HepG2 (cell line): ENCODE results near the gene SMTNL1. TPM values are rescaled to one million over a fixed set of nuclear protein-coding genes. Genes with fewer than 3 reads are reported as not detected.

Experiments used
- ATF7 ChIP-seq, 2 experiments: fragments of 450-650 bp in 1 of 2; sonication (generic) in 1 of 2; formaldehyde crosslinking in 1 of 2; IDR thresholded peaks; 2 replicates each; pipeline versions ENCODE4 v1.4.0 to v1.6.1; 2016 to 2020; ENCODE audit warnings: antibody characterized with exemption in 1 of 2, mild to moderate bottlenecking in 1 of 2, missing genetic modification reagents in 1 of 2
- HNF4G ChIP-seq, 2 experiments: sonication (generic) in 1 of 2; formaldehyde crosslinking in 1 of 2; IDR thresholded peaks; 2 replicates each; pipeline versions ENCODE4 v1.4.0 to v1.6.1; 2011 to 2020; ENCODE audit warnings: borderline replicate concordance in 2 of 2, low read depth in 2 of 2, mild to moderate bottlenecking in 2 of 2, low read length in 1 of 2, missing genetic modification reagents in 1 of 2, moderate library complexity in 1 of 2
- KMT2B ChIP-seq: IDR thresholded peaks from 2 replicates; pipeline ENCODE4 v1.6.1; 2016; ENCODE audit warnings: missing genetic modification reagents, missing compliant biosample characterization
- LCORL ChIP-seq, 2 experiments: fragments of 450-650 bp in 1 of 2; sonication (generic) in 1 of 2; formaldehyde crosslinking in 1 of 2; IDR thresholded peaks; 2 replicates each; pipeline versions ENCODE4 v1.5.0 to v1.6.1; 2017 to 2020; ENCODE audit warnings: antibody characterized with exemption in 1 of 2, missing genetic modification reagents in 1 of 2
- NAIF1 ChIP-seq: sonication (generic); formaldehyde crosslinking; IDR thresholded peaks from 2 replicates; pipeline ENCODE4 v1.5.0; 2020; ENCODE audit warnings: mild to moderate bottlenecking, missing genetic modification reagents, borderline replicate concordance
- POGZ ChIP-seq: sonication (generic); formaldehyde crosslinking; IDR thresholded peaks from 2 replicates; pipeline ENCODE4 v1.4.0; 2020; ENCODE audit warnings: mild to moderate bottlenecking, missing genetic modification reagents
- POLR2G ChIP-seq: fragments of 200-400 bp; formaldehyde crosslinking; IDR thresholded peaks from 2 replicates; pipeline ENCODE4 v1.6.1; 2018; ENCODE audit warnings: mild to moderate bottlenecking, low read depth, low read length, moderate library complexity
- SMAD1 ChIP-seq: sonication (generic); formaldehyde crosslinking; IDR thresholded peaks from 2 replicates; pipeline ENCODE4 v1.4.0; 2020; ENCODE audit warnings: missing genetic modification reagents, low read depth, mild to moderate bottlenecking, borderline replicate concordance
- ZHX1 ChIP-seq: sonication (generic); formaldehyde crosslinking; IDR thresholded peaks from 2 replicates; pipeline ENCODE4 v1.8.1; 2022; ENCODE audit warnings: low read depth, mild to moderate bottlenecking, missing genetic modification reagents
- ZNF382 ChIP-seq: sonication (generic); formaldehyde crosslinking; IDR thresholded peaks from 2 replicates; pipeline ENCODE4 v1.5.0; 2020; ENCODE audit warnings: missing genetic modification reagents, mild to moderate bottlenecking, borderline replicate concordance
- ZNF574 ChIP-seq: sonication (generic); formaldehyde crosslinking; IDR thresholded peaks from 2 replicates; pipeline ENCODE4 v1.4.0; 2020; ENCODE audit warnings: missing genetic modification reagents
- ZNF674 ChIP-seq: sonication (generic); formaldehyde crosslinking; IDR thresholded peaks from 2 replicates; pipeline ENCODE4 v1.5.0; 2020; ENCODE audit warnings: low read depth, mild to moderate bottlenecking, missing genetic modification reagents
- polyA plus RNA-seq, 8 experiments: library from polyadenylated mRNA; depleted of rRNA in 3 of 8; stranded (reverse) in 7 of 8; unstranded in 1 of 8; fragments of >200 nt; fragmentation: Illumina TruSeq in 4 of 8; extraction: Trizol in 4 of 8; gene quantifications; 2 replicates each; pipeline versions ENCODE4 v1.2.1 to v1.2.3, GENCODE V29; 2011 to 2016; ENCODE audit warnings: low read depth in 4 of 8, missing spikeins in 1 of 8, mixed read lengths in 1 of 8; ENCODE audit not compliant: insufficient read depth in 1 of 8
- total RNA-seq, 5 experiments: library from RNA; depleted of rRNA; stranded (reverse); fragments of >200 nt; fragmentation: Illumina TruSeq; extraction: Trizol; gene quantifications; 2 replicates each; pipeline ENCODE4 v1.2.3, GENCODE V29; 2016; ENCODE audit warnings: low read depth in 1 of 5
- TF ChIP-seq, protein P1 (sequence below): sonication (generic); formaldehyde crosslinking; IDR thresholded peaks from 2 replicates; pipeline ENCODE4 v1.4.0; 2020; ENCODE audit warnings: mild to moderate bottlenecking, missing genetic modification reagents, borderline replicate concordance
- TF ChIP-seq, protein P2 (sequence below): sonication (generic); formaldehyde crosslinking; IDR thresholded peaks from 2 replicates; pipeline ENCODE4 v1.9.0; 2021; ENCODE audit warnings: missing genetic modification reagents, borderline replicate concordance

Gene SMTNL1
- total and polyA plus RNA-seq, 2 of the 13 experiments (the other 11 are each of a cell fraction or from before 2014, with no cell fraction given), result 0.04 TPM; not detected in 1

GRCh38 chr11:57515332-57516060 lies 21.9 kb upstream of the SMTNL1 start, which contains the start of gene SLC43A1 (continued):
- peak; percentile 71 for TF ChIP-seq ZNF574 (CRISPR knock-in tag)
- no peak; the same call in 1 of the 2 replicates for TF ChIP-seq ZNF674
- no peak for TF ChIP-seq HNF4G (IDR thresholded peaks at IDR 0.05; ENCODE audit: borderline replicate concordance, low read depth, low read length)
- TF ChIP-seq HNF4G (CRISPR knock-in tag; IDR thresholded peaks at IDR 0.05; ENCODE audit: borderline replicate concordance, low read depth), result no peak
- TF ChIP-seq POGZ, result peak; percentile 42; the same call in 1 of the 2 replicates
- TF ChIP-seq ATF7 (IDR thresholded peaks at IDR 0.05), result no peak
- no peak for TF ChIP-seq ATF7 (CRISPR knock-in tag; IDR thresholded peaks at IDR 0.05)
- peak; percentile 59; the same call in 1 of the 2 replicates for TF ChIP-seq KMT2B (CRISPR knock-in tag)
- TF ChIP-seq, protein P1, sequence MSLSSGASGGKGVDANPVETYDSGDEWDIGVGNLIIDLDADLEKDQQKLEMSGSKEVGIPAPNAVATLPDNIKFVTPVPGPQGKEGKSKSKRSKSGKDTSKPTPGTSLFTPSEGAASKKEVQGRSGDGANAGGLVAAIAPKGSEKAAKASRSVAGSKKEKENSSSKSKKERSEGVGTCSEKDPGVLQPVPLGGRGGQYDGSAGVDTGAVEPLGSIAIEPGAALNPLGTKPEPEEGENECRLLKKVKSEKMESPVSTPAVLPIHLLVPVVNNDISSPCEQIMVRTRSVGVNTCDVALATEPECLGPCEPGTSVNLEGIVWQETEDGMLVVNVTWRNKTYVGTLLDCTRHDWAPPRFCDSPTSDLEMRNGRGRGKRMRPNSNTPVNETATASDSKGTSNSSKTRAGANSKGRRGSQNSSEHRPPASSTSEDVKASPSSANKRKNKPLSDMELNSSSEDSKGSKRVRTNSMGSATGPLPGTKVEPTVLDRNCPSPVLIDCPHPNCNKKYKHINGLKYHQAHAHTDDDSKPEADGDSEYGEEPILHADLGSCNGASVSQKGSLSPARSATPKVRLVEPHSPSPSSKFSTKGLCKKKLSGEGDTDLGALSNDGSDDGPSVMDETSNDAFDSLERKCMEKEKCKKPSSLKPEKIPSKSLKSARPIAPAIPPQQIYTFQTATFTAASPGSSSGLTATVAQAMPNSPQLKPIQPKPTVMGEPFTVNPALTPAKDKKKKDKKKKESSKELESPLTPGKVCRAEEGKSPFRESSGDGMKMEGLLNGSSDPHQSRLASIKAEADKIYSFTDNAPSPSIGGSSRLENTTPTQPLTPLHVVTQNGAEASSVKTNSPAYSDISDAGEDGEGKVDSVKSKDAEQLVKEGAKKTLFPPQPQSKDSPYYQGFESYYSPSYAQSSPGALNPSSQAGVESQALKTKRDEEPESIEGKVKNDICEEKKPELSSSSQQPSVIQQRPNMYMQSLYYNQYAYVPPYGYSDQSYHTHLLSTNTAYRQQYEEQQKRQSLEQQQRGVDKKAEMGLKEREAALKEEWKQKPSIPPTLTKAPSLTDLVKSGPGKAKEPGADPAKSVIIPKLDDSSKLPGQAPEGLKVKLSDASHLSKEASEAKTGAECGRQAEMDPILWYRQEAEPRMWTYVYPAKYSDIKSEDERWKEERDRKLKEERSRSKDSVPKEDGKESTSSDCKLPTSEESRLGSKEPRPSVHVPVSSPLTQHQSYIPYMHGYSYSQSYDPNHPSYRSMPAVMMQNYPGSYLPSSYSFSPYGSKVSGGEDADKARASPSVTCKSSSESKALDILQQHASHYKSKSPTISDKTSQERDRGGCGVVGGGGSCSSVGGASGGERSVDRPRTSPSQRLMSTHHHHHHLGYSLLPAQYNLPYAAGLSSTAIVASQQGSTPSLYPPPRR, result no peak
- TF ChIP-seq SMAD1 (CRISPR knock-in tag), result no peak
- TF ChIP-seq NAIF1 (CRISPR knock-in tag), result peak; percentile 69; the same call in 1 of the 2 replicates
- TF ChIP-seq ZNF382 (CRISPR knock-in tag), result no peak
- TF ChIP-seq LCORL (IDR thresholded peaks at IDR 0.05), result no peak
- peak; percentile 41; the same call in 1 of the 2 replicates for TF ChIP-seq LCORL (CRISPR knock-in tag; IDR thresholded peaks at IDR 0.05)
- TF ChIP-seq, protein P2, sequence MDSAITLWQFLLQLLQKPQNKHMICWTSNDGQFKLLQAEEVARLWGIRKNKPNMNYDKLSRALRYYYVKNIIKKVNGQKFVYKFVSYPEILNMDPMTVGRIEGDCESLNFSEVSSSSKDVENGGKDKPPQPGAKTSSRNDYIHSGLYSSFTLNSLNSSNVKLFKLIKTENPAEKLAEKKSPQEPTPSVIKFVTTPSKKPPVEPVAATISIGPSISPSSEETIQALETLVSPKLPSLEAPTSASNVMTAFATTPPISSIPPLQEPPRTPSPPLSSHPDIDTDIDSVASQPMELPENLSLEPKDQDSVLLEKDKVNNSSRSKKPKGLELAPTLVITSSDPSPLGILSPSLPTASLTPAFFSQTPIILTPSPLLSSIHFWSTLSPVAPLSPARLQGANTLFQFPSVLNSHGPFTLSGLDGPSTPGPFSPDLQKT, result no peak
- peak; percentile 68; the same call in 1 of the 2 replicates for TF ChIP-seq ZHX1 (CRISPR knock-in tag)
- TF ChIP-seq POLR2G, result peak; percentile 77
